Measurements from ENCODE around the gene COPZ2. TPM values are rescaled to one million over a fixed set of nuclear protein-coding genes. Genes with fewer than 3 reads are reported as not detected.
A peak's percentile ranks its signal among the peaks of the same experiment; 100 is the strongest.

COPZ2 gene
- total RNA-seq, 1 donor from 2014 or later: 78.6 TPM

DNA sequence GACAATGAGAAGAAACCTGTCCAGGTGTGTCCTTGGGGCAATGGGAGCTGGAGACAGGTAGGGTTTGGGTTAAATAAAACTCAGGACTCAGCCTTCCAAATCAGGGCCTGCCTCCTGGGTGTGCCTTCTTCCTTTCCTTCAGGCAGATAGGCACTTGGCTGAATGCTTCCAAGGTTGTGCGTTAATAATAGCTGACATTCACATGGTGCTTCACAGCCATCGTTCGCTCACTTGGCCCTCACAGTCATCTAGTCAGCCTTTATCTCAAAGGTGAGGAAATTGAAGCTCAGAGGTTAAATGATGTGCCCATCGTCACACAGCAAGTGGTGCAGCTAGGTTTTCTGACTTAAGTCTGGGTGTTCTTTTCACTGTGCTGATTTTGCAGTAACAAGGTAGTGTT, 20.0 kb upstream of the COPZ2 start:
- DNase-seq (ENCODE audit: low spot score): no peak
- intact Hi-C loops (cut with DNase I): no loop called here

GRCh38 chr17:48056879-48057278, 19.3 kb upstream of the COPZ2 start:
- intact Hi-C loops (cut with DNase I): no loop called here
- DNase-seq (ENCODE audit: low spot score): no peak

DNA sequence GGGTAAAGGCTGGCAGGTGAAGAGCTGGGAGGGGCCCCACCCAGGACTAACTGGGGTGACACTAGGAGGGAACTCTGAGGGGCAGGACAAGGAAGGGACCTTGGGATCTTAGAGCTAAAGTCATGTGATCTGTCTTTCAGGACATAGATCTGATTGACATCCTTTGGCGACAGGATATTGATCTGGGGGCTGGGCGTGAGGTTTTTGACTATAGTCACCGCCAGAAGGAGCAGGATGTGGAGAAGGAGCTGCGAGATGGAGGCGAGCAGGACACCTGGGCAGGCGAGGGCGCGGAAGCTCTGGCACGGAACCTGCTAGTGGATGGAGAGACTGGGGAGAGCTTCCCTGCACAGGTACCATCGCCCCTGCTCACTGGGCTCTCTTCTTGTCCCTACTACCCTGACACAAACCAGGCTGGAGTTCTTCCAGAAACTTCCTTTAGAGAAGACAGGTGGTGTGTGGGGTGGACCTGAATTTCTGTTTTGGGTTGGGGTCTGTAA, 18.7 kb upstream of the COPZ2 start:
- intact Hi-C loops (cut with DNase I): no loop called here
- no peak for DNase-seq (ENCODE audit: low spot score)

- intact Hi-C loops (cut with DNase I): no loop called here
- no peak for DNase-seq (ENCODE audit: low spot score)
Observed at GRCh38 chr17:48055531-48056245, 18.1 kb upstream of the COPZ2 start.

- intact Hi-C loops (cut with DNase I): no loop called here
- DNase-seq (ENCODE audit: low spot score): no peak
Observed at GRCh38 chr17:48054238-48055185, 16.9 kb upstream of the COPZ2 start.

- intact Hi-C loops (cut with DNase I): no loop called here
- DNase-seq (ENCODE audit: low spot score): no peak
Observed at GRCh38 chr17:48053758-48054237, 16.2 kb upstream of the COPZ2 start.

DNA sequence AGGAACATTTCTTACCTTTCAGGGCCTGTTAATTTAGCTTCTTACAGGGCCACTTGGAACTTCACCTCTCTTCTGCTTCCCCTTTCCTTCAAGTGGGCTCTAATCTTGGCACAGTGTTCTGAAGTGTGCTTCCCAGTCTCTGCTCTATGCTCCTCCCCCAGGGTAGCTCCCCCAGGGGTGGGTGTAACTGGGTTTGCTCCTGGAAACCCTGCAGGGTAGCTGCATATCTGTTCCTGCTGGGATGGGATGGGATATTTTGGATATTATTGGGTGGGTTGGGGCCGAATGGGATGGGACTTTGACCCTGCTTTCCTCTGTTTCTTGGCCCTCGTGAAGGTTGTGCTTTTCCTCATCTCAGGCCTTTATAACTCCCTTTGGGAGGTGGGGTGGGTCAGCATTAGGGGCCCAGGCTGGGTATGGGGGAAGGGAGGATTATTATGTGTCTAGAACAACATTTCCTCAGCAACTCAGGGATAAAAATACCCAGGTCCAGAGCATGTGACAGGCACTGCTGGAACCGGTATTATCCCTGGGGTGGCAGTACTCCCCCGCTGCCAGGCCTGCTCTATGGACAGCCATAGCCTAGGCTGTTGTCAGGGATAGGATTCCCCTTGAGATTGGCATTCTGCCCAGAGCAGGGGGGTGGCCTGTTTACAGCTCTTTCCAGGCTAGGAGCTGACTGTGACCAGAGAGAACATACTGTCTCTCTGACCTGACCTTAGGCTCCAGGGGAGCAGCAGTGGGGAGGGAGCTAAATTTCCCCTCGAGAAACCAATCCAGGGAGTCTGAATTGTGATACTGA, 15.6 kb upstream of the COPZ2 start:
- peak; percentile 93 for DNase-seq (ENCODE audit: low spot score)
- intact Hi-C loops (cut with DNase I): no loop called here

GRCh38 chr17:48051706-48052486, 14.3 kb upstream of the COPZ2 start:
- DNase-seq (ENCODE audit: low spot score): peak; percentile 82
- intact Hi-C loops (cut with DNase I): loop anchor here (2.0 kb wide), 1 partner anchor 27 kb away; no protein-coding TSS in a partner anchor

GRCh38 chr17:48051283-48051682, 13.7 kb upstream of the COPZ2 start:
- DNase-seq (ENCODE audit: low spot score): no peak
- intact Hi-C loops (cut with DNase I): loop anchor here (2.0 kb wide), 1 partner anchor 26 kb away; no protein-coding TSS in a partner anchor

DNA sequence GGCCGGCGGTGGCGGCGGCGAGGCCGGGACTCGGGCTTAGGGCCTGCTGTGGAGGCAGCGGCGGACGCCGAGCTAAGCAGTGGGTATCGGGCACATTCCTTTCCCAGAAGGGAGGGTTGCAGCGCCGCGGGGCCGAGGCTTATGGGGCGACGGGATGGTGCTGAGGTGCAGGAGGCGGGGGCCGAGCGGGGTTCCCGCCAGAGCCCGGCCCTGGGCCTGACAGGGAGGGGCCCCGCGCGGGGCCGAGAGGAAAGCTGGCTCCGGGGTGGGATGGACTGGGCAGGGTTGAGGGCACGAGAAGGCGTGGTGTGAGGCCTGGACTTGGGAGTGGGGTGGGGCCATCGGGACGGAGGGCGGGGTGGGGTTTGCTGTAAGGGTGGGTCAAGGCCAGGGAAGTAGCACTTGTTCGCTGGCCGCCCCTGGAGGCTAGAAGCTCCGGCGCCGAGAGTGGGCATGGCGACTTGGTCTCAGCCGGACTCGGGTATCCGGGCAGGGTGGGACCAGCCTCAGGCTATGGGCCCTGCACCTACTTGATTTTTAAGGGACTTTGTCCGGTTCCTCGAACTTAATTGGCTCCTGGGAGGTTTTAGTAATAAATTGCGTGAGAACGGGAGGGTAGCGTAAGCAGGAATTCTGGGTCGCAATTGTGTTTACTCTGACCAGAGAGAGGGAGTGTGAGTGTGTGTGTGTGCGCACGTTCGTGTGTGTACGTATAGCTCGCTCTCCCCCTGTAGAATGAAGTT, 11.0 kb upstream of the COPZ2 start:
- DNase-seq (ENCODE audit: low spot score): peak; percentile 95
- intact Hi-C loops (cut with DNase I): loop anchor here (10.0 kb wide), 1 partner anchor 496 kb away; the partner anchor contains the start of gene HOXB2

DNA sequence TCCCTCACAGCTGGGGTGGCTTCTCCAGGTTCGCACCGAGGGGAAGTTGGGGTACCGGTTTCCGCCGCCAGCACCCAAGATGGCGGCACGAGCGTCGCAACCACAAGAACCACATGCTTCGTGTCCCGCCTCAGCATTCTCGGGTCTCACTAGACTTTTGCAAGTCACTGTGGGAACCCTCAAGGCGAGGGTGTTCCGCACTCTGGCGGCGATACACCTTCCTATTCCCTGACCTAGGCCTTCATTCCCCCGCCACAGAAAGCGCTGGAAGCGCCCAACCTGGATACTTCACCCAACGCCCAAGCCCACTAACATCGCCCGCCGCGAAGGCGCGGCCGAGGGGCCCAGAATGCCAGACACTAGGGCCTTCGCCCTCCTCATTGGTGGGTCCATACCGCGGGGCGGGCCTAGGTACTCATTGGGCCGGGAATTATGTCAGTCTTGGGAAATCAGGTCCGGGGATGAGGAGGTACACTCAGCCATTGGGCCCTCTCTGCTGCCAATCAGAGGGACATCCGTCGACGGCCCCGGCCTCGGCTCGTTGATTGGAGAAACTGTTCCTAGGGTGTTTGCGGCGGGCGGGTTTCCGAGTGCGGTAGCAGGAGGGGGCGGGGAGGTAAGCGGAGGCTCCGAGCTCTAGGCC, 10.3 kb upstream of the COPZ2 start, which contains the start of gene NFE2L1:
Gene NFE2L1 (plus strand): TSS at position 619 of the 643 bp plus-strand sequence. CDS start 2,760 bp downstream, outside the sequence.
- peak; percentile 100 for DNase-seq (ENCODE audit: low spot score)
- intact Hi-C loops (cut with DNase I): loop anchor here (10.0 kb wide), 1 partner anchor 497 kb away; the partner anchor contains the start of gene HOXB2

- DNase-seq (ENCODE audit: low spot score): no peak
- intact Hi-C loops (cut with DNase I): loop anchor here (10.0 kb wide), 1 partner anchor 498 kb away; the partner anchor contains the start of gene HOXB2
Observed at GRCh38 chr17:48047113-48047740, 9.6 kb upstream of the COPZ2 start.

- intact Hi-C loops (cut with DNase I): loop anchor here (10.0 kb wide), 1 partner anchor 499 kb away; the partner anchor contains the start of gene HOXB2
Observed at GRCh38 chr17:48046296-48046695, 8.7 kb upstream of the COPZ2 start.

DNA sequence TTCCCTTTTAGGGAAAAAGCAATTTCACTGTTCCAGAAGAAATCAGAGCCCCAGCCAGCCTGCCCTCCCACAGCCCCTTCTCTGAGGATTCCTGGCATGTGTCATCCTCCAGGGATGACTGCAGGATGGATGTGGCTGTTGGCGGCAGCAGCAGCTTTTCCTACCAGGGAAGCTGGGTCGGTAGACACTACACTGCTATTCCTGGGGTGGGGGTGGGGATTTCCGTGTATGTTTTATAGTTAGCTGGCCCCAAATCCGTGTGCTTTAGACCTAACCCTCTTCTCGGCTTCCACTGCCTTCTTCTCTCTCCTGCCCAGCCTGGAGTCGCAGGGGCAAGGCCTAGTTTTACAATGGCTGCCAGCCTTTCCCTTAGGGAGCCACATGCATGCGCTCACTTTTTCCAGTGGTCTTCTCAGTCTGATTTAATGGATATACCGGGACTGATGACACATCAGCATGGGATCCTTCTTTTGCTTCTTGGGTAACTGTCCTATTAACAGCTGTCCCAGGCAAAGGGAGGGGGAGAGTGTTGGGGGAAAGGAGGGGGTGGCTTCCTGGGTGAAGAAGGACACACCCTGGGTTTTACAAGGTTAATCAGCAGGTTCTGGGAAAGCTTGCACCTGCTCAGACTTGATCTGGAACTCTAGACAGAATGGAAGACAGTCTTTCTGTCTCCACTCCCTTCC, 7.9 kb upstream of the COPZ2 start:
- intact Hi-C loops (cut with DNase I): loop anchor here (10.0 kb wide), 1 partner anchor 499 kb away; the partner anchor contains the start of gene HOXB2
- peak; percentile 43 for DNase-seq (ENCODE audit: low spot score)

More at GRCh38 chr17:48046296-48046695, 8.7 kb upstream of the COPZ2 start:
- no peak for DNase-seq (ENCODE audit: low spot score)

- intact Hi-C loops (cut with DNase I): loop anchor here (10.0 kb wide), 1 partner anchor 500 kb away; the partner anchor contains the start of gene HOXB2
- DNase-seq (ENCODE audit: low spot score): peak; percentile 49
Observed at GRCh38 chr17:48044851-48045250, 7.3 kb upstream of the COPZ2 start.

DNA sequence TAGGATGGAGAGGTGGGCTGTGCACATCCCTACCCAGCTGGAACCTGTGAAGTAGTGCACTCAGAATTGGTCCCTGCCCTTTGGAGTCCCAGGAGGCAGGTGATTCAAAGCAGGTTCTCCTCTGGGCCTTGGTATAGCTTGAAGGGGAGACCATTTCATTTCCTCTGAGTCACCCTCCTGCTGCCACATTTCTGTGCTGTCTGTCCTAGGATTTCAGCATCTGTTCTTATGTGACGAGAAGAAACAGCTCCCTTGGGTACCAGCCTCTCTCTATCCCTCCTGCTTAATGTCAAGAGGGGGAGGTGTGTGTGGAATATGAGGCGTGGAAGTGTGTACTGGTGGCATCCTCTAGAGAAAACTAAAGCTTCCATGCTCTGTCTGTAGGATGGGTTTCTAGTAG, 5.6 kb upstream of the COPZ2 start:
- intact Hi-C loops (cut with DNase I): loop anchor here (10.0 kb wide), 1 partner anchor 502 kb away; the partner anchor contains the start of gene HOXB2
- DNase-seq (ENCODE audit: low spot score): no peak

Data from cardiac septum (tissue), 1 donor.